Activated naive CD8-positive, alpha-beta T cell (primary cell): Measurements from ENCODE around the gene CCDC73.
"Not testable (repeated sequence)": the region's sequence is repeated elsewhere in the genome, so short reads cannot be mapped to it uniquely, and the experiment has no call there.

Experiments
- H3K27ac Mint-ChIP-seq: one replicate; pipeline ENCODE4 v1.8.0; 2021; ENCODE audit warnings: mixed read lengths
- H3K27me3 Mint-ChIP-seq: one replicate; pipeline ENCODE4 v1.8.0; 2021; ENCODE audit warnings: mixed read lengths
- H3K36me3 Mint-ChIP-seq: one replicate; pipeline ENCODE4 v1.8.0; 2021; ENCODE audit warnings: mixed read lengths
- H3K4me1 Mint-ChIP-seq: one replicate; pipeline ENCODE4 v1.8.0; 2021; ENCODE audit warnings: low read depth, mixed read lengths
- H3K4me3 Mint-ChIP-seq: one replicate; pipeline ENCODE4 v1.8.0; 2021; ENCODE audit warnings: mild to moderate bottlenecking, mixed read lengths
- H3K9me3 Mint-ChIP-seq: one replicate; pipeline ENCODE4 v1.8.0; 2021; ENCODE audit warnings: low read depth, mixed read lengths

Gene CCDC73

GRCh38 chr11:32821917-32822560, 27.6 kb upstream of the CCDC73 start:
- H3K4me3 Mint-ChIP-seq, result peak overlapping the region; percentile 30

DNA sequence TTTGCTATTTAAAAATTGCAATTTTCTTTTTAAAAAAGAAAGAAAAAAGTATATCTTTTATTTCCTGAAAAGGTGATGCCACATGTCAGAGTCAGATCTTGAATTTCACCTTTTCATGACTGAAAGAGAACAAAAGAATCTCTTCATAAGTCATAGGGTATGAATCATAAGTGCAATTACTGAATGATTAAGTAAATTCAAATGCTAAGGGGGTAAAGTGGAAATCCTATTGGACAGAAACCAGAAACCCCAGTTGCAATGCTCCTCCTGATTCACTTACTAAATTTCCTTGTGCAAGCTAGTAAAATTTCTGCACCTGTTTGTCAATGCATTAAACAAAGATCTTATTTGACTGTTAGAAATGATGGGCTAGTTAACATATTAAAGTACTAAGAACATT, 27.1 kb upstream of the CCDC73 start:
- peaks cover 3% of the 10 kb centered on the region for H3K27me3 Mint-ChIP-seq
- H3K4me3 Mint-ChIP-seq, result peak overlapping the region; percentile 4
- peak overlapping the region; percentile 75 for H3K27ac Mint-ChIP-seq
- no peaks in the 10 kb centered on the region for H3K9me3 Mint-ChIP-seq
- no peaks in the 10 kb centered on the region for H3K36me3 Mint-ChIP-seq
- peaks cover 12% of the 10 kb centered on the region for H3K4me1 Mint-ChIP-seq

More at GRCh38 chr11:32821917-32822560, 27.6 kb upstream of the CCDC73 start:
- peaks cover 12% of the 10 kb centered on the region for H3K4me1 Mint-ChIP-seq
- H3K27ac Mint-ChIP-seq, result peak overlapping the region; percentile 75
- H3K36me3 Mint-ChIP-seq, result no peaks in the 10 kb centered on the region
- H3K9me3 Mint-ChIP-seq, result no peaks in the 10 kb centered on the region
- H3K27me3 Mint-ChIP-seq, result peaks cover 3% of the 10 kb centered on the region

DNA sequence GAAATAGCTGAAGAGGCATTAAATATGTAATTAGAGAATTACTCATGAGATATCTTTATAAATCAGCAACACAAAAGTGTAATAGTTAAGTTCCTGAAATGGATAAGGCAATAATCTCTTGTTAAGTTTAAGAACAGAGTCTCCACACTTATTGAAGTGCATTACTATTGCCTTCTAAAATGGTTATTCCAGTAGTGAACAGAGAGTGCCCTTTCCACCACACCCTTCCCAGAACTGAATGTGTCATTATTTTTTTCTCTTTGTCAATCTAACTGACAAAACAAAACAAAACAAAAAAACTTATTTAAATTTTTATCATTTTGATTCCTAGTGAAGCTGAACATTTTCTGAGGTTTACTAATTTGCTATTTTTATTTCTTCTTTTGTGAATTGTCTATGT, 26.0 kb upstream of the CCDC73 start:
- Mint-ChIP-seq H3K27me3 (peaks cover 3% of the 10 kb centered on the region), H3K36me3 (no peaks in the 10 kb centered on the region), H3K4me1 (peaks cover 12% of the 10 kb centered on the region), H3K27ac (no peak overlapping the region), H3K4me3 (no peak overlapping the region), H3K9me3 (no peaks in the 10 kb centered on the region)

DNA sequence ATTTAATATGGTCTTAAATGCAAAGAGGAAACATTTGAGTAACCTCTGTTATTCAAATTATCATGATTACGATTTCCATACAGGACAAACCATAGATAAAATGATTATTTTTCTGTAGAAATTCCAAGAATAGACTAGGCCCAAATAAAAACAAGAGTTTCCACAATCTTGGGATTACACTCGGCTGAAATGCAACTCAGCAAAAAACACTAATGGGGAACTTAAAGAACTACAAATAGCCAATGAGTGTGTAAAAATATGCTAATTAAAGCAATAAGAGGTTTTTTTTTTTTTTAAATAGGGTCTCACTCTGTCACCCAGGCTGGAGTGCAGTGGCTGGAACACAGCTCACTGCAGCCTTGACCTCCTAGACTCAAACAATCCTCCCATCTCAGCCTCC, 24.7 kb upstream of the CCDC73 start:
- Mint-ChIP-seq H3K4me1 (peaks cover 12% of the 10 kb centered on the region), H3K27ac (no peak overlapping the region), H3K4me3 (no peak overlapping the region), H3K27me3 (peaks cover 3% of the 10 kb centered on the region), H3K36me3 (no peaks in the 10 kb centered on the region), H3K9me3 (no peaks in the 10 kb centered on the region)

- peaks cover 3% of the 10 kb centered on the region for H3K27me3 Mint-ChIP-seq
- no peaks in the 10 kb centered on the region for H3K9me3 Mint-ChIP-seq
- no peaks in the 10 kb centered on the region for H3K36me3 Mint-ChIP-seq
- H3K27ac Mint-ChIP-seq, result no peak overlapping the region
- H3K4me1 Mint-ChIP-seq, result peaks cover 12% of the 10 kb centered on the region
- no peak overlapping the region for H3K4me3 Mint-ChIP-seq
Observed at GRCh38 chr11:32817852-32818183, 23.4 kb upstream of the CCDC73 start.

DNA sequence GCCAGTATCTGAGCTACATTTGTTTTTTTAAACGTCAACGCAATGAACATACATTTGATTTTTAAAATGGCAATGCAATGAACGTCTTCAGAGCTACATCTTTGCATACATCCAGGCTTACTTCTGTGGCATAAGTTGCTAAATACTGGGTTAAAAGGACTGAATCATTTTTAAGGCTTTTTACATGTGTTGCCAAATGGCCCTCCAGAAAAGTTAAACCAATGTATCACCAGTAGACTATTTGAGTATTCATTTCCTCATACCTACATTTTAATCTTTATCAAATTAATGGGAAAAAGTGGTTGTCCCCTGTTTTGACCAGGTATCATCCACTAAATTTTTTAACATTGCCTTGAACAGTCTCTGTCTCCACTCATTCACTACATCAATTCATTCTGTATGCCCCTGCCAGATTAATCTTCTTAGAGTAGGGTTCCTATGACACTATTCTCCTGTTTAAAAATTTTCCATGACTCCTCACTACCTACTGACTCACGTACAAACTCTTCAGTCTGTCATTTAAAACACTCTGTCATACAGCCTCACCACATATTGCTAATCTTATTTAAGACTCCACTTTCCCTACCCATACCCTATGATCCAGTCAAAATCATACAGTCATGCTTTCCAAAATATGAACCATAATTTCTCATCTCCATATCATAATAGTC, 22.9 kb upstream of the CCDC73 start:
- Mint-ChIP-seq H3K9me3 (no peaks in the 10 kb centered on the region), H3K27me3 (peaks cover 3% of the 10 kb centered on the region), H3K4me1 (peaks cover 12% of the 10 kb centered on the region), H3K4me3 (no peak overlapping the region), H3K36me3 (no peaks in the 10 kb centered on the region), H3K27ac (peak overlapping the region; percentile 3)

GRCh38 chr11:32809313-32809712, 14.9 kb upstream of the CCDC73 start:
- Mint-ChIP-seq H3K27me3 (no peaks in the 10 kb centered on the region), H3K9me3 (no peaks in the 10 kb centered on the region), H3K4me3 (no peak overlapping the region), H3K4me1 (no peaks in the 10 kb centered on the region), H3K36me3 (no peaks in the 10 kb centered on the region), H3K27ac (no peak overlapping the region)

DNA sequence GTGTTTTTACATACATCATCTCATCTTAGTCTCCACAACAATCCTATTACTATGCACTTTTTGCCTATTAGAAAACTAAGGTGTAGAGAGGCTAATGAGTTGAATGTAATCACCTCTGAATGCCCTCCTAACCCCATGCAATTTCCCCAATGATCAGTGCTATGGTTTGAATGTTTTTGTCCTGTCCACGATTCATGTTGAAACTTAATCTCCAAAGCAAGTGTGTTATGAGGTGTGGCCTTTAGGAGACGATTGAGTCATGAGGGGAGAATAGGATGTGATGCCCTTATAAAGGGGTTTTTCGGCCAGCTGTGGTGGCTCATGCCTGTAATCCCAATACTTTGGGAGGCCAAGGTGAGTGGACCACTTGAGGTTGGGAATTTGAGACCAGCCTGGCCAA, 2.0 kb upstream of the CCDC73 start:
- H3K4me3 Mint-ChIP-seq, result no peak overlapping the region
- H3K27ac Mint-ChIP-seq, result no peak overlapping the region
- no peaks in the 10 kb centered on the region for H3K9me3 Mint-ChIP-seq
- H3K36me3 Mint-ChIP-seq, result no peaks in the 10 kb centered on the region
- no peaks in the 10 kb centered on the region for H3K27me3 Mint-ChIP-seq
- H3K4me1 Mint-ChIP-seq, result peaks cover 4% of the 10 kb centered on the region

DNA sequence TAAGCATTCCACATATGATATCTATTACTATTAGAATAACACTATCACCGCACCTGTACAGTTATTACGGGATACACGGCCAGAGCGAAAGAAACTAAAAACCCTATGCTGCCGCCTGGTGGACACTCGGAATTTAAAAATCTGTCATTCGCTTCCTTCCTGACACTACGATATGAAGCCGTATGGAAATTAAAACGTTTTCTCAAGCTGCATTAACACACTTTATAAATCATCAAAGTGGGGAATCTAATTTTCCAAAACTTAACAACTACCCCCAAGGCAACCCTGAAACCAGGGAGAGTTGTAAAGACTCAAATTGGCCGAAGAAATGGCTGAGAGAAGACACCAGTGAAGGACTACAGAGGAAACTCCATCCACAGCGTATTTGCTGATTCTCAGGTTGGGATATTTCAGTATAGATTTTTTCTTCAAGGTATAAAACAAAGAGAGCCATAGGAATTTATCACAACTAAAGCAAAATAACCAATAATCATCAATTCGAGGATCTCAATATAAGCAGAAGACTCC, 1.4 kb downstream of the CCDC73 start:
- Mint-ChIP-seq H3K4me1 (peaks cover 4% of the 10 kb centered on the region), H3K9me3 (no peaks in the 10 kb centered on the region), H3K36me3 (no peaks in the 10 kb centered on the region), H3K4me3 (peak overlapping the region; percentile 51), H3K27me3 (peaks cover 1% of the 10 kb centered on the region), H3K27ac (no peak overlapping the region)

DNA sequence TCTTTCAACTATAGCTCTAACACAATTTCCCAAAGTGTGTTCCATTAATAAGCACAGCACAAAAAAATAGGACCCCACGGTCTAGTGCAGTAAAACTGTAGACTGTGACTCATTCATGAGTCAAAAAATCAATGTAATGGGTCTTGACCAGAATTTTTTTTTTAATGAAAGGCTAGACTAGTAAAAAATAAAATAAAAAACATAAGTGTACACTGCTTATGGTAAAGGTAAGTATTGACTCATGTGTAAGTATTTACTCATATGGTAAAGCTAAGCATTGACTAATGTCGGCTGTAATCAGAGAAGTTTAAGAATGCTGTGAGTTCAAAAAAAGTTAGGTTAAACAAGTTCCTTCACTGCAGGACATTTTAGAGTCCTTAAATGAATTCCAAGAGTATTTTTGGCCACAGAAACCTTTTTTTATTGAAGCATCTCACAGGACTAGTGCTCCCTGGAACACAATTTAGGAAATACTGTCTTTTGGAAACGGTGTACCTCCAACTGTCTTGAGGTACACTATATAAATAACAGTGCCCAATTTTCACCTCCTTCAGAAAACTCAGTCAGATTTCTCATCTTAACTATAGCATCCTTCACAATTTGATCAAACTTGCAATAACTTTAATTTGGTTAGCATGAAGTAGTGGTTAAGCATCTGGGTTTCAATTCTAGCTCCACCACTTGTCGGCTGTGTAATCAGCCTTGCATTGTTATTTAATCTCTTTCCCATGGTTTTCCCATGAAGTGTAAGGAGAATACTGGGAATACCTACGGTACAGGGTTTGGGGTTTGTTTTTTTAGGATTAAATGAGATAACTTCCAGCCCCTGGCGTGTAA, 2.1 kb downstream of the CCDC73 start:
- Mint-ChIP-seq H3K4me3 (no peak overlapping the region), H3K9me3 (no peaks in the 10 kb centered on the region), H3K4me1 (peaks cover 4% of the 10 kb centered on the region), H3K27ac (no peak overlapping the region), H3K36me3 (no peaks in the 10 kb centered on the region), H3K27me3 (peaks cover 3% of the 10 kb centered on the region)

- Mint-ChIP-seq H3K27me3 (peaks cover 3% of the 10 kb centered on the region), H3K27ac (no peak overlapping the region), H3K36me3 (no peaks in the 10 kb centered on the region), H3K4me3 (no peak overlapping the region), H3K9me3 (no peaks in the 10 kb centered on the region), H3K4me1 (peaks cover 4% of the 10 kb centered on the region)
Observed at GRCh38 chr11:32790916-32791315, 3.5 kb downstream of the CCDC73 start.

GRCh38 chr11:32786811-32787210, 7.7 kb downstream of the CCDC73 start:
- Mint-ChIP-seq H3K36me3 (no peaks in the 10 kb centered on the region), H3K4me3 (no peak overlapping the region), H3K27ac (no peak overlapping the region), H3K4me1 (no peaks in the 10 kb centered on the region), H3K27me3 (peaks cover 6% of the 10 kb centered on the region), H3K9me3 (no peaks in the 10 kb centered on the region)

DNA sequence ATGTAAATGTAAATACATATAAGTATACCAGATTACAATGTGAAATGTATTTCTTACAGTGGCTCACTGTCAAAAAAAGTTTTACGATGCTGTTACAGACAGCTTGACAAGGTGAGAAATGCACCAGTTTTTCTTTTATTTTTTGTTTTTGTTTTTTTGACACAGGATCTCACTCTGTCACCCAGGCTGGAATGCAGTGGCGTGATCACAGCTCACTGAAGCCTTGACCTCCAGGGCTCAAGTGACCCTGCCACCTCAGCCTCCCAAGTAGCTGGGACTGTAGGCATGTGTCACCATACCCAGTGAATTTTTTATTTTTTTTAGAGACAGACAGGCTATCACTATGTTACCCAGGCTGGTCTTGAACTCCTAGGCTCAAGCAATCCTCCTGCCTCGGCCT, 9.2 kb downstream of the CCDC73 start:
- Mint-ChIP-seq H3K4me3 (no peak overlapping the region), H3K9me3 (no peaks in the 10 kb centered on the region)

GRCh38 chr11:32781721-32782120, 12.7 kb downstream of the CCDC73 start:
- Mint-ChIP-seq H3K9me3 (no peaks in the 10 kb centered on the region), H3K4me3 (no peak overlapping the region), H3K27ac (no peak overlapping the region), H3K4me1 (no peaks in the 10 kb centered on the region), H3K36me3 (no peaks in the 10 kb centered on the region), H3K27me3 (peaks cover 3% of the 10 kb centered on the region)

More for the DNA sequence above, 9.2 kb downstream of the CCDC73 start:
- no peaks in the 10 kb centered on the region for H3K4me1 Mint-ChIP-seq
- peaks cover 6% of the 10 kb centered on the region for H3K27me3 Mint-ChIP-seq
- no peaks in the 10 kb centered on the region for H3K36me3 Mint-ChIP-seq
- no peak overlapping the region for H3K27ac Mint-ChIP-seq

DNA sequence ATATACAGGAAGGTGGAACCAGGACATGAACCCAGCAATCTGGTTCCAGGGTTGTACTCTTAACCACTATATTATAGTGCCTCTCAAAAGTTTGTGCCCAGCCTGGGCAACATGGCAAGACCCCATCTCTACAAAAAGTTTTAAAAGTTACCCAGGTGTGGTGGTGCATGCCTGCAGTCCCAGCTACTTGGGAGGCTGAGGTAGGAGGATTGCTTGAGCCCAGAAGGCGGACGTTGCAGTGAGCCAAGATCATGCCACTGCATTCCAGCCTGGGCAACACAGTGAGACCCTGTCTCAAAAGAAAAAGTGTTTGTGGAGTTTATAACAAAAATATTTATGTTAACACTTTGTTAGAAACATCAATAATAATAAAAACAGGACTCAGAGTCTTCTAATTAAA, 13.6 kb downstream of the CCDC73 start:
- not testable (repeated sequence) for H3K4me1 Mint-ChIP-seq, H3K9me3 Mint-ChIP-seq, H3K27me3 Mint-ChIP-seq, H3K4me3 Mint-ChIP-seq, H3K36me3 Mint-ChIP-seq, H3K27ac Mint-ChIP-seq
